Measurements from ENCODE around the gene PDGFD.
A peak's percentile ranks its signal among the peaks of the same experiment; 100 is the strongest.

Gene PDGFD

GRCh38 chr11:104142698-104143097 is 21.2 kb downstream of the PDGFD start:
- no peak for DNase-seq

- DNase-seq = no peak
Observed at GRCh38 chr11:104136861-104137260, 27.1 kb downstream of the PDGFD start.

GRCh38 chr11:104134745-104135144 is 29.2 kb downstream of the PDGFD start:
- DNase-seq = peak; percentile 84

- DNase-seq = no peak
Observed at GRCh38 chr11:104130161-104130560, 33.8 kb downstream of the PDGFD start.

- DNase-seq = no peak
Observed at GRCh38 chr11:104129145-104129544, 34.8 kb downstream of the PDGFD start.

- DNase-seq = peak; percentile 3
Observed at GRCh38 chr11:104127828-104128227, 36.1 kb downstream of the PDGFD start.

- DNase-seq = no peak
Observed at GRCh38 chr11:104126464-104126863, 37.5 kb downstream of the PDGFD start.

GRCh38 chr11:104124979-104125378 is 39.0 kb downstream of the PDGFD start:
- no peak for DNase-seq

GRCh38 chr11:104122836-104123235 is 41.1 kb downstream of the PDGFD start:
- DNase-seq = no peak

GRCh38 chr11:104122011-104122635 is 41.8 kb downstream of the PDGFD start:
- no peak for DNase-seq

- DNase-seq = no peak
Observed at GRCh38 chr11:104120493-104121137, 43.3 kb downstream of the PDGFD start.

GRCh38 chr11:104118105-104118744 is 45.7 kb downstream of the PDGFD start:
- no peak for DNase-seq

GRCh38 chr11:104113541-104113940 is 50.4 kb downstream of the PDGFD start:
- DNase-seq = no peak

- no peak for DNase-seq
Observed at GRCh38 chr11:104106136-104106754, 57.7 kb downstream of the PDGFD start.

- DNase-seq = no peak
Observed at GRCh38 chr11:104105155-104105554, 58.8 kb downstream of the PDGFD start.

- no peak for DNase-seq
Observed at GRCh38 chr11:104104664-104105063, 59.3 kb downstream of the PDGFD start.

- no peak for DNase-seq
Observed at GRCh38 chr11:104104201-104104600, 59.7 kb downstream of the PDGFD start.

GRCh38 chr11:104098555-104098954 is 65.4 kb downstream of the PDGFD start:
- no peak for DNase-seq

GRCh38 chr11:104098132-104098531 is 65.8 kb downstream of the PDGFD start:
- no peak for DNase-seq

- no peak for DNase-seq
Observed at GRCh38 chr11:104096900-104097299, 67.0 kb downstream of the PDGFD start.

- DNase-seq = no peak
Observed at GRCh38 chr11:104095791-104096190, 68.2 kb downstream of the PDGFD start.

GRCh38 chr11:104094576-104094975 is 69.4 kb downstream of the PDGFD start:
- DNase-seq = peak; percentile 10

GRCh38 chr11:104093426-104094280 is 70.3 kb downstream of the PDGFD start:
- peak; percentile 36 for DNase-seq

Data from NCI-H226 (cell line).